Endothelial cell of hepatic sinusoid (primary cell): ENCODE data around the gene SAMD4B.
"Not testable (repeated sequence)": the region's sequence is repeated elsewhere in the genome, so short reads cannot be mapped to it uniquely, and the experiment has no call there.

ENCODE experiments used
- in situ Hi-C: cut with HindIII; loops from 2 replicates; pipeline ENCODE4 v1.10.0; 2017; ENCODE audit warnings: low sequenced_read_pairs

SAMD4B gene

DNA sequence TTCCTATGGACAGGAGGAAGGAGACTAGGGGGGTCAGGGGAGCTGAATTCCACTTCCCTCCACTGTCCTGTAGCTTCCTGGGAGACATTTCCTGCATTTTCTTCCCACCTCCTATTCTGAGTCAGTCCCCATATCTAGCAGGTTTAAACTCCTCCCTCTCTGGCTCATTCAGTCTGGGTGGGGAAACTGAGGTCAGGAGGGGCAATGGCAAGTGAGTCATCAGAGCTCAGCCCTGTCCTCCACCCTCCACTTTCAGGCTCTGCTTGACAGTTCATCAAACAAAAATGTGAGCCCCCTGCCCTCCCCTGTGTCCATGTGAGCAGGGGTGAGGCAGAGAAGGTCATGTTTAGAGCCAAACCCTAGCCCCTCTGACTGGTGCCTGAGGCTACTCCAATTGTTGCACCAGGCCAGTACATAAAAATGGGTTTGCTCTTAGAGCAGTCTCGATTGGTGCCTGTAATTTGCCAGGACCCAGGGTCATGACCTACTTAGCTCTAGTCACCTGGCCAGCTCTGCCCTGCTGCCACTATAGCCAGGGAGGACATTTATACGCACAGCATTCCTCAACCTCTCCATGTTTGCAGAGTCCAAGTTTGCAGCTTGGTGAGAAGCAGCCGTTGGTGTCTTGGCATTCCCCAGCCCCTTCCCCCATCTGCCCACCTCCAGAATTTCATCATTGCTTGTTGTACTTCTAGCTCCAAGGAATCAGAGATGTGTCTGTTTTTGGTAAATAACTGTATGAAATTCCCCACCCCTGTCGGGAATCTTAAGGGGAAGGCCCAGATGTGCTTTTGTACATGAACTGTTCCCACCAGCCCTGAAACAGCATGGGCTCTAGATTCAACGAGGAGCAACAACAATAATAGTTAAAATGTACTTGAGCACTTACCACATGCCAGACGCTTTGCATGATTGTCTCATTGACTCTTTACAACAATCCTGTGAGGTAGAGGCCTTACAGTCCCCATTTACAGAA lies 20.7 kb downstream of the SAMD4B start:
- in situ Hi-C loops: no loop called here

GRCh38 chr19:39363901-39364457 lies 21.8 kb downstream of the SAMD4B start:
- in situ Hi-C loops: no loop called here

- in situ Hi-C loops: no loop called here
These were observed 23.3 kb downstream of the SAMD4B start for GRCh38 chr19:39365531-39365930.

GRCh38 chr19:39369200-39369599 lies 27.0 kb downstream of the SAMD4B start:
- in situ Hi-C loops: no loop called here

GRCh38 chr19:39370735-39371134 lies 28.5 kb downstream of the SAMD4B start:
- in situ Hi-C loops: no loop called here

- in situ Hi-C loops: no loop called here
These were observed 30.0 kb downstream of the SAMD4B start for GRCh38 chr19:39372047-39372802.

DNA sequence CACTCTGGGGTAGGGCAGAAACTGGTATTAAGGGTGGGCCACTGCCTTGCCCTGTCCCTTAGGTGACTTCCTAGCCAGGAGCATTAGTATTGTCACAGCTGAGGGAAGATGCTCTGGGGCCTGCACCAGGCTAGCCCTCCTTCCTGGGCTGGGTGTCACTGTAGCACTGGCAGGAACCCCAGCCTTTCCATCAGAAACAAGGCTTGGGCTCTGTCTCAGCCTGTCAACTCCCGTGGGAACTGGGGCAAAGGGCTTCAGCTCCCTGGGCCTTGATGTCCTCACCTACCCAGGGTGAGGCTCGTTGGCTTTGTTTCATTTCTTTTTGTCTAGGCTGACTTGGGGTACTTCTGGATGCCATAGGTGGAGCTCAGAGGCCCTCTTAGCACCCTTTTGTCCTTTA lies 30.7 kb downstream of the SAMD4B start:
- in situ Hi-C loops: no loop called here

- in situ Hi-C loops: no loop called here
These were observed 33.7 kb downstream of the SAMD4B start for GRCh38 chr19:39375929-39376328.

DNA sequence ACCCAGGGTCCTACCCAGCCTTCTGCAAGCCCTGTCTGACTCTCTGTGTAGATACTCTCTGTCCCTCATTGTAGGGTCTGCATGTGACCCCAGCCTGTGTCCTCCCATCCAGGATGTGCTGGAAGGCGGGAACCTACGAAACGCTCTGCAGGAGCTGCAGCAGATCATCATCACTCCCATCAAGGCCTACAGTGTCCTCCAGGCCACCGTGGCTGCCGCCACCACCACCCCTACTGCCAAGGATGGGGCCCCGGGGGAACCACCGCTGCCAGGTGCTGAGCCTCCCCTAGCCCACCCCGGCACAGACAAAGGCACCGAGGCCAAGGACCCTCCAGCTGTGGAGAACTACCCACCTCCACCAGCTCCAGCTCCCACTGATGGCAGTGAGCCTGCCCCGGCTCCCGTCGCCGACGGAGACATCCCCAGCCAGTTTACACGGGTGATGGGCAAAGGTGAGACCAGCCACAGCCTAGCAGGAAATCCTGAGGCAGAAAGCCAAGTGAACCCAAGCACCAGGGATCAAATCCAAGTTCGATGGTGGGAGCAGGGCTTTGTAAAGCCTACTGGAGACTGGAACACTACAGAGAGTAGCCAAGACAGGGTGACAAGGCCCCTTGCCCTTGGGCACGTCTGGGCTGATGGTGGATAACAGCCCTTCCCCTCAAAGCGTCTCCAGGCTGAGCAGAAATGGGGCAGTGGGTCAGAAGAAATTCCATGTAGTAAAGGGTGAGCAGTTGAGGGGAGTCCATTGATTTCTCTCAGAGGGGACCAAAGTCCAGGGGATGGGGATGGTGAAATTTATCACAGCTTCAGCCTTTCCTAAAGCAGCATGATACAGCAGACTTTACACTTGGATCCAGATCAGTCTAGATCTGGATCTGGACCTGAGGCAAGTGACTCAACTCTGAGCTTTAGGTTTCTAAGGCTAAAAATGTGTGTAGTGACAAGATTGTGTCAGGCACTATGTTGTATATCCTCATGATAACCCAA lies 35.4 kb downstream of the SAMD4B start:
- in situ Hi-C loops: no loop called here

DNA sequence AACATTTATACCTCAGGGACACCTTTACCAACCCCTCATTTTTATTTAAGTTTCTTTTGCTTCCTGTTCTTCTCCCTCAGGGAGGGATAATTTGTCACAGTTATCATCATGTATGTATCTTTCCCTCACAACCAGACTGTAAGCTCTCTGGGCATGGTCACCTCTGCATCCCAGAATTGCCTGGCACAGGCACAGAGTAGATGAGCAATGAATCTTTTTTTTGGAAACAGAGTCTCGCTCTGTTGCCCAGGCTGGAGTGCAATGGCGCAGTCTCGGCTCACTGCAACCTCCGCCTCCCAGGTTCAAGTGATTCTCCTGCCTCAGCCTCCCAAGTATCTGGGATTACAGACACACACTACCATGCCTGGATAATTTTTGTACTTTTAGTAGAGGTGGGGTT lies 37.1 kb downstream of the SAMD4B start:
- in situ Hi-C loops: not testable (repeated sequence)

GRCh38 chr19:39379865-39380396 lies 37.7 kb downstream of the SAMD4B start:
- in situ Hi-C loops: no loop called here

GRCh38 chr19:39380521-39381502 lies 38.6 kb downstream of the SAMD4B start:
- in situ Hi-C loops: no loop called here

DNA sequence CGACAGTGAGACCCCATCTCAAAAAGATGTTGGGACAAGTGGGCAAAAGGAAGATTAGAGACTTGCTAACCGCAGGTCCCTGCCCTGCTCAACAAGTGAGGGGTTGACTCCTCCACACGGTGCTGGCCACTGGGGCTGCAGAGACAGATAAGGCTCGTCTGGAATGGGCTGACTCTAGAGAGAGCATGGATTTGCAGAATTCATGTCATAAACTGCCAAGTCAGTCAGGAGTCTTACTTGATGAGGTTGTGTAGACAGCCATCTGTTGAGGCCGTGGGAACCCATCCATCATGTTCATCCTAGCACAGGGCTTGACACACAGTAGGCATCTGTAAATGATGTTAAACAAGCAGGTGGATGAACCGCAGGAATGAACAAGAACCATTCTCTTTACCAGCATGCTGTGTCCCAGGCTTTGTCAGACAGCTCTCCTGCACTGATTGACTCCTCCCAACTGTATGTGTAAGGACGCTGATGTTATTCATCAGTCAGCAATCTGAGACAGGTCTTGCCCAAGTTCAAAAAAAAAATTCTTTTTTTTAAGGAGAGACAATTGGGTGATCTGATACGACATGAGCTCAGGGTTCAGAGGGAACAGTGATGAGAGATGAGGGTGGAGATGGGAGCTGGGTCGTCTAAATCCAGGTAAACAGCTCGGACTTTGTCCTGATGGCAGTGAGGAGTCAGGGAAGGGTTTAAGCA lies 39.8 kb downstream of the SAMD4B start:
- in situ Hi-C loops: no loop called here

- in situ Hi-C loops: no loop called here
These were observed 41.0 kb downstream of the SAMD4B start for GRCh38 chr19:39382991-39383828.

DNA sequence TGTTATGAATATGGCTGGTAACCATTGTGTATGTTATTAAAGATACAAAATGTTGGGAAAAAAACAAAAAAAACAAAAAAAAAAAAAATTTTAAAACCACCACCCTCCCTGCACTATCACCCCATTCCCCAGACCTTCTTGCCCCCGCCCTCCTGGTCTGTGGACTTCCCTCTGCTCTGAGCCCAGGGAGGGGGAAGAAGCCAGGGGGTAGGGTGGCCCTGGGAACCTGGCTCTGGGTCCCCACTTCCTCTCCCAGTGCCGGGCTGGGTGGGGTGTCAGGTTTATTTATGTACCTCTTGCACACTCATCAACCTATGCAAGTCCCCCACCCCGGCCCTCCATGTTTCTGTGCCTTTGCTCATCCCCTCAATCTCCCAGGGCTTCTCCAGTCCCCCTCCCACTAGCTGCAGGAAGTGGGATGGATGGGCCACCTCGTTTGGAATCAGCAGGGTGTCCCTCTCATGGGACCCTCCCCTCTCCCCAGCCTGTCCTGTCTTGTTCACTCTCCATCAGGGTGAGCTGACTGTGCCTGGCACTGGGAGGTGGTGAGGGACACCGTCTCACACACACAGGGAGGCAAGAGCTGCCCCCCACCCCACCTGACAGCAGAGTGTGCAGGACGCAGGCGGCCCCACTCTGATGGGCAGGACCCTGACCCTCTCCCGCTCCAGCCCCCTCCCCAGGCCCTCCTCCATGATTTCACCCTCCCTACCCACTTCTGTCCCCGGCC lies 42.8 kb downstream of the SAMD4B start:
- in situ Hi-C loops: no loop called here

DNA sequence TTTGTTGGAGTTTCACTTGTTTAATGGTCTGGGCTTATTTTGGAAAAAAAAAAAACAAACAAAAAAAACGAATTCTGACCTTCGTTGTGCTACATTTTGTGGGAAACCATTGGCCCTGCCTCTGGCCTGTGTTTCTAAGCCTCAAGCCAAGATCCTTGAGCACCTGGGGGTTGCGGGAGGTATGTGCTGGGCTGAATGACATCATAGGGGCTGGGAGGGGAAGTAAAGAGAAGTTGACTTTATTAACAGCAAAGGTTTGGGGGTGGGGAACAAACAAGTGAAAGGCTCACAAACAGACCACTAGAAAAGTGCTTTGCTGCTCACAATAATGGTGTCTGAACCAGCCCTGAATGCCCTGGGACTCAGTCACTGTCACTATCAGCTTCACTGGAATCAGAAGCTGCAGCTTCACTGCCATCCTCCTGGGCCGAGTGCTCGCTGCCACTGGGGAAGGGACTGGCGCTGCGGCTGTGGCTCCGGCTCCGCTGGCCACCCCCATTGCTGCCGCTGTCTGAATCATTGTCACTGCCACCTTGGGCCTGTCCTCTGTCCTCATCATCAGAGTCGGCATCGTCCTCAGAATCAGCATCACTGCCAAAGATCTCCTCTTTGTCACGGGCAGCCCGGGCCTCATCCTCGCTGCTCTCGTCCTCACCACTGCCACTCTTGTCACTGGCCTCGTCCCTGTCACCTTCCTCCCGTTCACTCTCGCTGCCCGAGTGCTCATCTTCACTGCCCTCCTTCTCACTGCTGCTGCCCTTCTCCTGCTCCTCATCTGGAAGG lies 43.6 kb downstream of the SAMD4B start:
- in situ Hi-C loops: no loop called here
